Measurements from ENCODE around the gene RPS6KC1.
"Not testable (repeated sequence)": the region's sequence is repeated elsewhere in the genome, so short reads cannot be mapped to it uniquely, and the experiment has no call there.

The RPS6KC1 gene

DNA sequence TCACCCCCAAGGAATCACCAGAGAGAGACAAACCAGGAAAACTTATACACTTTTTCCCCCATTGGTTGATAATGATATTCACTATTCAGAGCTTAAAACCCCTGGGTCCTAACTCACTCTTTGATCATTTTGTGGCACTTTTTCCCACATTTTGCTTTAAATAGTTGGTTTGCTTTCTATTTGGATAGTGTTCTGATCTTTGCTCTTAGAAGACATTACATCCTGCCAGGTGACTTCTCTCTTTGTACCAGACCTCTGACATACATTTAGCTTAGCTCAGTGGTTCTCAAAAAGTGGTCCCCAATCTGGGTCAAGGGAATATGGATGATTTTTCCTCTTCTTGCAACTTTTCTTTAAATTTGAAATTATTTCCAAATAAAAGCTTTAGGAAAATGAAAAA, 228.4 kb downstream of the RPS6KC1 start:
- no peak for DNase-seq

DNA sequence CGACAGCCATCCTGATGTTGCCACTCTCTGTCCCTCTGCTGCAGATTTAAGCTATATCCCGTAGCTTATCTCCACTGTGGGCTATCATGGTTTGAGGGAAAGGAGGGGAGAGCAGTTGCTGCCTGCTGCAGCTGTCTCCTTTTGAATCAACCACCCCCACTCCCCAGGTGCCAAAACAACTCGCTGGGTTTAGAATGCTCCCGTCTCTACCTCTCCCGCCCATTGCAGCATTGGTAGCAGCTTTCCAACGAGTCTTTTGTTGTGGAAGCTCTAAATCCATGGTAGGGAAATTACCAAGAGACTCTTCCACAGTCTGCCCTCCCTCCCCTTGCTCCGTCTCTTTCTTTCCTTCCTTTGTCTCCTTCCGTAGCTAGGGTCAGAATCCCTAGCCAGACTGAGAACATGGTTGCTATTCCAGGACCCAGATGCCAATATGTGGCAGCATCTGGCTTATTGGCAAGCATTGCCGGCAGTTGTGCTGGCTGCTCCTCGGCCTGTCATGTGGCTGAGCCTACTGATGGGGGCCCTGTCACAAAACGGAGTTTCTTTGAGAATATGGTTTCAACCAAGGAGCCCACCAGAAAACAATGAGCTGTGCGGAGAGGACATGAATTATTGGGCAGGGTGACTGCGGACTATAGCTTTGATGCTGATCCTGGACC, 230.7 kb downstream of the RPS6KC1 start:
- peak in 16 of 56 donors; percentile 1 to 16 (median 8) for DNase-seq

DNA sequence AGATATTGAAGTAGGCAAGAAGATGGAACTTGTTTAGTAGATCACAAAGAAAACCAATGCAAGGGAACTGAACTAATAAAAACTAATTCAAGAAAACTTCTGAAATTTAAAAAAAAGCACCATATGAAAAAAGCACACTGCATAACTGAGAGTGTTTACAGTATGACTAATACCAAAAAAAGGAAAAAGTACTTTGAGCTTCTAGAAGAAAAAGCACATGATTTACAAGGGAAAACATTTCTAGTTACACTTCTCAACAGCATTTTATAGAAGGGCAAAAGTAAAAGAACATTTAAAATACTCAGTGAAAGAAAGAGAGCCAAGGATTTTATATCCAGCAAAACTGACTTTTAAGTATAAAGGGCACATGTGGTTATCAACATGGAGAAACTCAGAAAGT, 233.6 kb downstream of the RPS6KC1 start:
- no peak for DNase-seq

DNA sequence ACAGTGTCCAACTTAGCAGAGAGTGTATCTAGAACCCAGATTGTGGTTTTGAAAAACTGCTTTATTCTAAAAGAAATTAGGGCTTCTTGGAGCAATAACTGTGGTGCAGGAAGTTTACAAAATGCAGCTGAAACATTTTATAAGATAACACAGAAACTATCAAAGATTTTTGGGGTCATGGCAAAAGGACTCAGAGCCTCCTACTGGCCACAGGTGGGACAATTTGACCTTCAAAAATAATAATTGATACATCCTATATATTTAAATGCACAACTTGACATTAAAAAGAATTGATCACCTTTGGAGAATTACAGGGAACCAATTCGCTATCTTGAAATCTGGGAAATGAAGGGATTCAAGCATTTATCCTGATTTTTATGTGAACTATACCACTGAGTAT, 235.2 kb downstream of the RPS6KC1 start:
- no peak for DNase-seq

DNA sequence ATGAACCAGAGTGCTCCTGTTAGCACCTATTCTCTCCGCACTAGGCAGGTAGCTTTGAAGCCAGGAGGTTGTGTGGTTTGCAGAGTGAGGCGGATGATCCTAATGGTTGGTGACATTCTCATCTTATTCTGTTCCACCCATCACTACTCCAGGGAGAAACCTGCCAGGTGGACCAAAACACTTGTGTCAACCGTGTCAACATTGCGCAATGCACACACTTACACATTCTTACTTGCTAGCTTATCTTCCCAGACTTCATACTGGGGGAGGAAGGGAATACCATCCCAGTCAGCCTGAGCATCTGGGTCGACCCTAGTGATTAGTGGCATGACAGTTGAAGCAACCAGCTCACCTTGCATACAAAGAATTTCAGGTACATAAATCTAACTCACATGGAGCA, 236.9 kb downstream of the RPS6KC1 start:
- no peak for DNase-seq

DNA sequence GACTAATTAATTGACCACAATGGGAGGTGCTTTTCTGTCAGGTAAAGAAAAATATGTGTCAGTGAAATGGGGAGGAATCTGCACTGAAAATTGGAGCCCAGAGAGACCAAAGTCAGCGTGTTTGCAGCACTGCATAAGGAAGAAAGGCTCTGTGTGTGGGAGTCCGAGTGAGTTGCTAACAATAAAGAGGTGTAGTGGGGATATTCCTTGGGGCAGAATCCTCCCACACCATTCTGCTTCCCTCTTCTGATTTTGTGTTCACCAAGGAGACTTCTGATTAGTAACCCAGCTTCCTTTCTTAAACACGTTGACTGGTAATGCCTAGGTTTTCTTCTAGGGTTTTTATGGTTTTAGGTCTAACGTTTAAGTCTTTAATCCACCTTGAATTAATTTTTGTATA, 240.5 kb downstream of the RPS6KC1 start:
- DNase-seq: no peak

DNA sequence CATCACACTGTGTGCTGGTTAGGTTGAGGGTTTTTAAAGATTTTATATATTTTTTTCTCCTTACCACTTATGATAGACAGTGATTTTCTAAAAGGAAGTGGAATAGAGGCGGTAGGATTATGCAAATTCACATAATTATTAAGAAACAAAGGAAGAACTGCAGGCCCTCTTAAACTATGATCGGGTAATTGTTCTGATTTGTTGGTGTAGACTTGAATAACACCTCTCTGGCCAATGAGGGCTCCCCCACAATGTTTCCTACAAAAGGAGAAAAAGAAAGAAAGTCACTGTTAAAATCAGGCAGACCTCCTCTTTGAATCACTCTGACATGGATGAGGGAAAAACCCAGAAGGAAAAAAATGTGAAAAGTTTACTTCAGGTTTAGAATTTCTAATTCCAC, 241.6 kb downstream of the RPS6KC1 start:
- DNase-seq: no peak

DNA sequence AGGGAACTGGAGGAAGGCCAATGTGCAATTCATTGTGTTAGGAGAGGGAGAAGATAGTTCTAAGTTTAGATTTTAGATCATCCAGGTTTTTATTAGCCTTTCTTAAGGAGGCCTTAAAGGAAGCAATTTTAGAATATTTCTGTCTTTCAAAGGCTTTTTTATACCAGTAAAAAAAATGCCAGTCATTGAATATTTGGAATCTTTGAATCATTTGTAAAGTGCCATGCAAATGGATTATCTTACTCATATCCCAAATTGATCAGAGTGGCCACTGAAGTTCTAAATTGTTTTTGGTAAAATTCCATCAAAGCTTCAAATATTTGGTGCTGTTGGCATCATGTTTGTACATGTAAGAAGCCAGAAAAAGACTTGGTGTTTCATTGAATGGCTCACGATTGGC, 244.8 kb downstream of the RPS6KC1 start:
- DNase-seq: no peak

DNA sequence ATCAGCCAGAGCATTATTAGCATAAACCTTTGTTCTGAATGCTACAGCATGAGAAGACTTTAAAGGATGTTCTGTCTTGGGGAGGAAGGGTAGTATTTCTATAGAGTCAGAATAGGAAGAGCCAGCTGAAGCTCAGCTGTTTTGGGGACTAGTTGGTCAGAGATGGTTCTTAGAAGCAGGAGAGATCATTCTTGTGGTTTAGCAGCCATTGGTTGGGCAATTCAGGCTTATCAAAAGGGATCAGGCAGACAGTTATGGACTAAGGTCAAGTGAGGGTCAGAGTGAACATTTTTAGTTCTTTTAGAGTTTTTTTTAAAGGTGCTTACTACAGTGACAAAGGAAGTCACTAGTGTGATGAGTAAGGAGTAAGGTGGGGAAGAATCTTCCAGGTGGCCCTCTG, 245.5 kb downstream of the RPS6KC1 start:
- DNase-seq: no peak

DNA sequence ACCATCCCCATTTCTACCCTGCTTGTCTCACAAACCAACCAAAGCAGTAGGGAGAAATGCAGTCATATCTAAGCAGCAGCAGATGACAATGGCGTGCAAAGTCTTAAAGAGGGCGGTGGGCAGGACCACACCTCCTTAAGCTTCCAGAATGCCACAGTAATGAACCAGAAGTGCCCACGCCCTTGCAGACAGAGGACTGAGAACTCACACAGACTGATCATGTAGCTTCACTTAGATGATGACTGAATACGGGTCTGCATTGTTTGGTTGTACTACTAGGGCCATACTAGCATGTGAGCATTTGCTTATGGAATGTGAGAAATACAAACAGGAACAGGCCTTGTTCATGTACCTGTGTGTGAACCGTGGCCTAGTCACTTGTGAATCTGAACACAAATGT, 246.0 kb downstream of the RPS6KC1 start:
- DNase-seq: no peak

DNA sequence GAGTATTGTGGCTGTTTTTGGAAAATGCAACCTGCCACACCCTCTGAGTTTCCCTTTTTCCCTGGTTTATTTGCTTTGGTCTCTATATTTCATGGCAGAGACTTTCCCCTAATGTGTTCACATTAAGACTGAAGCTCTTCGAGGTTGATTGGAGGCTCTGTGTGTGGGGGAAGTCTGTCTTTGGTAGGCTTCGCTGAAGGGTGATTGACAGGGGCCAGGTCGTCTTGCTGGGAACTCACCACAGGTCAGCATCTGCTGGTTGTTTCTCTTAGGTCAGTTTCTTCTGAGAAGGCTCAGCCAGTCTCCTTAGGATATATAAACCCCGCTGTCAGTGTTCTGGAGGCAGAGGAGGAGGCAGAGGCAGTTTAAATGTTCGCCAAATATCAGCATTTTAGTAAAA, 249.4 kb downstream of the RPS6KC1 start:
- DNase-seq: no peak

DNA sequence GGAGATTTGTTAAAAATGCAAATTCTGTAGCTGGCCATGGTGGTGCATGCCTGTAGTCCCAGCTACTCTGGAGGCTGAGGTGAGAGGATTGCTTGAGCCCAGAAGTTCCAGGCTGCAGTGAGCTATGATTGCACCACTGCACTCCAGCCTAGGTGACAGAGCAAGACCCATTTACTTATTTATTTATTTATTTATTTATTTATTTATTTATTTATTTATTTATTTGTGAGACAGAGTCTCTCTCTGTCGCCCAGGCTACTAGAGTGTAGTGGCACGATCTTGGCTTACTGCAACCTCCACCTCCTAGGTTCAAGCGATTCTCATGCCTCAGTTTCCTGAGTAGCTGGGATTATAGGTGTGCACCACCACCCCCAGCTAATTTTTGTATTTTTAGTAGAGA, 250.5 kb downstream of the RPS6KC1 start:
- DNase-seq: not testable (repeated sequence)

DNA sequence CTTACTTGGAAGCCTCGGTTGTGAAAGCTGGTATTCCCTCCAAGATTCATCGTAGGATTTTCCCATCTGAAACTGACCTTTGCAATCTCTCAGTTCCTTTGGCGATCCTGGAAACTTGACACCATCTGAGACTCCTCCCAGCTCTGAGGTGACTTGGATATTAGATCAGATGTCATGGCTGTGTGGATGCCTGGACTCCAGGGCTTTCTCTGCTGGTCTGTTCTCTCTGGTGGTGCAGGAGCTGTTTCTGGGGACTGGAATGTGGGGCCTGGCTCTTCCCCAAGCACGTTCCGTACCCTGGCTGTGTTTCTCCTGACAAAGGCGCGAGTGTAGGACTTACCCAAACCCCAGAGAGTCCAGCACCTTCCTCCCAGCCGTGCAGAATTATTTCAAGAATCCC, 252.2 kb downstream of the RPS6KC1 start:
- DNase-seq: no peak

DNA sequence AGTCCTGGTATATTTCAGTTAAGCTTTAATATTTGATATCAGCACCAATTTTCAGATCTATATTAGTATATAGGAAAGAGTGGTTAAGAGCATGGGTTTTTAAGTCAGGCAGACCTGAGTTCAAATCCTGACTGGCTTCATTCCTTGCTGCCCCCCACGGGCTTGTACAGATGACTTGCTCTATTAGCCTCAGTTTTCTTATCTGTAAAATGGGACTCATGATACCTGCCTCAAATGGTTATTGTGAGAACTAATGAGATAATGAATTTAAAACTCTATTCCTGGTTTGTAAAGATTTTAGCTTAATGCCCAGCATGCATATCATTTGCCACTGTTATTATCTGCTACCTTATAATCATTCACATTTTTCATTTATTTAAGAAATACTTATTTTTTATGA, 264.5 kb downstream of the RPS6KC1 start:
- DNase-seq: no peak

DNA sequence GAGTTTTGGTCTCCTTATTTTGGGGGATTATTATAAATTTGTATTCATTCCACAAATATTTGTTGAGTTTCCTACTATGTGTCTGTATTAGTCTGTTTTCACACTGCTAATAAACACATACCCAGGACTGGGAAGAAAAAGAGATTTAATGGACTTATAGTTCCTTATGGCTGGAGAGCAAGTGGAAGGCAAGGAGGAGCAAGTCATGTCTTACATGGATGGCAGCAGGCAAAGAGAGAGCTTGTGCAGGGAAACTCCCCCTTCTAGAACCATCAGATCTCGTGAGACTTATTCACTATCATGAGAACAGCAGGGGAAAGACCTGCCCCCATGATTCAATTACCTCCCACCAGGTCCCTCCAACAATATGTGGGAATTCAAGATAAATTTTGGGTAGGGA, 267.4 kb downstream of the RPS6KC1 start:
- DNase-seq: not testable (repeated sequence)

DNA sequence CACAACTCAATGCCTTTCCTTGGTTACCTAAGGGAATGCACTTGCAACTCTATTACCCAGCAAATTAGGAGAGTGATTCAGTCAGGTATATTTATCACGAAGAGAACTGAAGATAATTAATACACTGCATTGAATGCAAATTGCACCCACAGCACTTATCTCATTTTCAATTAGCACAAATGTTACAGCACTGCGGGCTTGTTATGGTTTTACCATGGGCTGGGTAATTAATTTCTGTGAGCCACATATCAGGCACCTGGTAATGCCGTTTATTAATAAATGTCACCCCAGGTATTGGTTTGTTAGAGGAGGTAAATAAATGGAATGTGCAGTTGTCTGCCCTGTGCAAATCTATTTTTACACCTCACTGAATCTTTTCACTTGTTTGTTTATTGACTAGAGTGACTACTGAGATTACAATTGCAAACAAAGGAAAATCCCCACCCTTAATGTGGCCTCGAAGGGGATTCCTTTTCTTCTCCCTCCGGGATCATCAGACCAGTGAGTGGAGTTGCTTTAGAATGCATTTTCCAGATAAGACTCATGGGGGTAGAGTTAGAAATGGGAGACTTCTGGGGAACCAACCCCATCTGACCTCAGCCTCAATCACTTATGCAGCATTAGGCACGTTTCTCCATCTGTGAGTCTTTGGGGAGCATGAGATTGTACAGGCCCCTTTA, 269.3 kb downstream of the RPS6KC1 start:
- no peak for DNase-seq
